Subcutaneous adipose tissue (tissue), 4 donors: ENCODE results near the gene OPCML. TPM values are rescaled to one million over a fixed set of nuclear protein-coding genes. Genes with fewer than 3 reads are reported as not detected.

ENCODE experiments used
- total RNA-seq, 4 donors: library from RNA; depleted of rRNA; stranded (reverse); fragments of >200 nt; gene quantifications; one replicate each; pipeline ENCODE4 v1.1.0, GENCODE V29; 2016
- TF ChIP-seq, protein P1 (sequence below): fragments of 450-650 bp; IDR thresholded peaks from one replicate; pipeline ENCODE4 v1.5.1; 2016; ENCODE audit warnings: low read depth, mild to moderate bottlenecking, control low read depth, antibody characterized with exemption, moderate library complexity

The OPCML gene
- total RNA-seq, 4 donors from 2014 or later = under 0.01 TPM; not detected in 3

DNA sequence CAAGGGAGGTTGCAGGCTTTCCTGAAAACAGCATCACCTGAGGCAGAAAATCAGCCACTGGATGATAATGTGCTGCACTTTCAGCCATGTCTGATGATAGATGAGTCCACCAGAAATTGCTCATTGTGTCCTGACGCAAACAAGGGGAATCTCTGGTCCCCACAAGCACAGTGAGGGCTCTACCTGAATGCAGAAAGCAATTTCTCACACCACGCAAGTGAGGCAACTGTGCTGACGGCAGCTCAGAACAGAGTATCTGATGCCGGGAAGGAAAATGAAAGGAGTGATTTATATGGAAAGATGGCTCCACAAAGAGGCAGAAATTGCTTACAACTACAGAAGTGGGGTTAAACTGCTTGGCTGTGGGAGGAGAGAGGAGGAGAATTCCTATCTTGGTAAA, 867.1 kb downstream of the OPCML start:
- TF ChIP-seq, protein P1, sequence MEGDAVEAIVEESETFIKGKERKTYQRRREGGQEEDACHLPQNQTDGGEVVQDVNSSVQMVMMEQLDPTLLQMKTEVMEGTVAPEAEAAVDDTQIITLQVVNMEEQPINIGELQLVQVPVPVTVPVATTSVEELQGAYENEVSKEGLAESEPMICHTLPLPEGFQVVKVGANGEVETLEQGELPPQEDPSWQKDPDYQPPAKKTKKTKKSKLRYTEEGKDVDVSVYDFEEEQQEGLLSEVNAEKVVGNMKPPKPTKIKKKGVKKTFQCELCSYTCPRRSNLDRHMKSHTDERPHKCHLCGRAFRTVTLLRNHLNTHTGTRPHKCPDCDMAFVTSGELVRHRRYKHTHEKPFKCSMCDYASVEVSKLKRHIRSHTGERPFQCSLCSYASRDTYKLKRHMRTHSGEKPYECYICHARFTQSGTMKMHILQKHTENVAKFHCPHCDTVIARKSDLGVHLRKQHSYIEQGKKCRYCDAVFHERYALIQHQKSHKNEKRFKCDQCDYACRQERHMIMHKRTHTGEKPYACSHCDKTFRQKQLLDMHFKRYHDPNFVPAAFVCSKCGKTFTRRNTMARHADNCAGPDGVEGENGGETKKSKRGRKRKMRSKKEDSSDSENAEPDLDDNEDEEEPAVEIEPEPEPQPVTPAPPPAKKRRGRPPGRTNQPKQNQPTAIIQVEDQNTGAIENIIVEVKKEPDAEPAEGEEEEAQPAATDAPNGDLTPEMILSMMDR = no peak

DNA sequence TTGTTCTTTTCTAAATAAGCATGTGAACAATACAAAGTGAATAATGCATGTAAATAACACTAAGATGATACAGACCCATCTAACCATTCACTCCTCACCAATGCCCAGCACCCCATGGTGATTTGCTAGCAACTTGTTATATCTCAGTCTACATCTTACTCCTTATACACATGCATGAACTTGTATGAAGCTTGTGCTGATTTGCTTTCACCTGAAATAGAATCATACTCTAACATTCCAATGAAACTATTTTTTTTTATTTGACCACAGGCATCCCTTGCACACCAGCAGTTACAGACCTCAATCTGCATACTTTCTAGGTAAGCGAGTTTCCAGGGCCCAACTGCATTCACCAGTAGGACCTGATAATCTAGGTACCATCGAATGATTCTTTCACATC, 873.6 kb downstream of the OPCML start:
- TF ChIP-seq, protein P1 = no peak

DNA sequence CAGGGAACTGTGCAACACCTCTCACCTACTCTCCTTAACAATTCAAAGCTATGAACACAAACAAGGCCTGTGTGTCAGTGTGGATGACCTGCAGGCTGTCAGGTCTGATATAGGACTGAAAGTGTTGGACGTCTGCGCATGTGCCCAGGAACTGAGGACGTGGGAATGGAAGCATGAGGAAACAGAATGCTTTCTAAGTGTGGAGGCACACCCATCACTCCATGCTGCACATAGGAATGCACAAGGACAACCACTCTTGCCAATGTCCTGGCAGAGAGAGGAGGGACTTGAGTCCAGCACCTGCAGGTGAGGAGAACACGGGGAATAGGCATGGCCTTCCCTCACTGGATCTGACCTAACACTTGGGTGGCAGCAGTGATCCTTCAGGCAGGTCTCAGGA, 874.3 kb downstream of the OPCML start:
- TF ChIP-seq, protein P1 = no peak

DNA sequence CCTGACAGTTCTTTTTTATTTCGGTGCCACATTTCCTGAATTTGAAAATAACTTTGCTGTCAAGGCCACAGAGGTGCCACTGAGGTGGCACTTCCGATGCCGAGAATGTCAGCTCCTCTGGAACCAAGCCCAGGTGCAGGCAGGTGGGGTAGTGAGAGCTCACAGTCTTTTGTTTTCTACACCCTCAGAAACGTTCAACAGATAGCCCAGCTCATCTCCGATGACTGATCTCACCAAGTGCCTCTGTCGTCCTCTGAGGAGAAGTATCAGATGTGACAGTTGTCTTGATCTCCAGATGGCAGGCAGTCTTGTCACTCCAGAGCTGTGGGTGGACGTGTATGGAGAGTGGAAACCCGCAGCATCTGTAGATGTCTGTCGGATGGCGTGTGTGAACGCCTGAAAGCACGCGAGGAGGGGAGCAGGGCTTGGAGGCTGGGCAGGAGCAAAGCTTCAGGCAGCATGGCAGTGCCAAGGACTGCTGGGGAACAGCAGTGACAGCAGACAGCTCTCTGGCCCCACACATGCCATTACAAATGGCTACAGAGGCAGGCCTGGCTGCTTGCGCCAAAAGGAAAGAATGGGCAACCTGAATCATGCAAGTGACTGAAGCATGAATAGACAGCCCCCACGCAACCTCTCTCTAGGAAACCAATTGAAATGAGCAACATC, 877.0 kb downstream of the OPCML start:
- TF ChIP-seq, protein P1 = no peak

DNA sequence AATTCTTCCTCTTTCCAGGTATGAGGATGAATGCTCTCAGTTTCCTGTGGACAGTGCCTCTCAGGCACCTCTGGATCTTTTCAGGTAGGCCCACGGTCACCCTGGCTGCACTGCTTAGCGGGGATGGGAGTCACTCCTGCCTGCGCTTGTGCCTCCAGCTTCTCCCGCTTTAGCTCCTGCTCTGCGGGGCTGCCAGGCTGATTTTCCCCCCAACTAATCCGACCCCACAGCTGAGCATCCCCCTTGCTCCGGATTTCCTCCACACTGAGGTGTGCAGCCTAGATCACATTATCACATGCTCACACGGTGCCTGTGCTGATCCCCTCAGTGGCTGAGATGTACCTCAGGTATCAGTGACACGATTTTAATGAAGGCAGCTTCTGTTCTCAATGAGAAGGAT, 879.1 kb downstream of the OPCML start:
- TF ChIP-seq, protein P1 = no peak

DNA sequence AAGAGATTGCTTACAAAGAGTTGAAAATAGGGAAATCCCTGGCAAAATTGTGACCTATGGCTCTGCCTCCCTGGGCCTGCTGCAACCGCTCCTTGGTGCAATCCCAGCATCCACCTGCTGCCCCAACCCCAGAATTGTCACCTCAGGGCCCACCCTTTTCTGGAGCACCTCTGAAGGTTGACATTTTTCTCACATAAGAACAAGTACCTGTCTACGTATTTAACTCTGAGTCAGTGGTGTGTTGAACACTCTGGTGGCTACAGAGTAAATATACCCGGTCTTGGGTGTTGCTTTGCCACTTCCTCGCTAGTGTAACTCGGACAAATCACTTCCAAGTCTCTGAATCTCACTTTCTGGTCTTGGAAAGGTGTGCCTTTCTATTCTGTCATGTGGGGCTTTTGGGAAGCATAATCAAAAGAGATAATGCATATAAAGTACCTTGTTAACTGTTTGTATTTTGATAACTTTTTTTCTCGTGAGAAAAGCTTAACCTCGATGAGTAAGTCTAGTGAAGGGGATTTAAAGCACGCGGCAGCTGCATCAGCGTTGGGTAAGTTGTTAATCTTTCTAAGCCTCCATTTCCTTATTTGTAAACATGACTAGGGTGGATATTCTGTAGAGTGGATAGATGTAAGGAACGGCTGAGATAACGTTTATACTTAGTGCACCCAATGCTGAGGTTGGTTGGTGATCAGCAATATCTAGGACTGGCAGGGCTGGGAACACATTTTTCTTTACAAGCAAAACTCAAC, 881.2 kb downstream of the OPCML start:
- TF ChIP-seq, protein P1 = no peak

DNA sequence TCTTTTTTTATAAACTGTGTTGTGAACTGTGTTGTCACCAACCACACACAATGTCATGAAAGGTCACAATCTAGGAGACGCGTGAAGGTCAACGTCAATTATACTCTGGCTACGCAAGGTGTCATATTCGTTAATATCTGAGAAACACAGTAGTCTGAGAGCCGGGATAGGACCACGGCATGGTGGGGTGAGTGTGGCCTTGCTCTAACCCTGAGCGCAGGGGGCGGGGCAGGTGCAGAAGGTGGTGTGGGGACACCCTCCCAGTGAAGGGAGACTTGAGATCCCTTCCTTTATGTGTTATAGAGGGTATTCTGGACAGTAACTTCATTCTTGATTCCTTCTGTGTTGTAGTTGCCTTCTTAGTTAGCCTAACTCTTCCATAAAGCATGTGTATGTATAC, 883.0 kb downstream of the OPCML start:
- TF ChIP-seq, protein P1 = no peak
